Ectodermal cell (in vitro differentiated cells): ENCODE data around the gene NUP54.

ENCODE experiments used
- H3K27ac ChIP-seq: 2 replicates; pipeline ENCODE4 v1.7.0; 2013; ENCODE audit warnings: mild to moderate bottlenecking, low read depth, low read length; ENCODE audit not compliant: insufficient read depth, poor library complexity, severe bottlenecking
- H3K27me3 ChIP-seq: 2 replicates; pipeline ENCODE4 v1.7.0; 2013; ENCODE audit warnings: mild to moderate bottlenecking, low read length; ENCODE audit not compliant: insufficient read depth, control insufficient read depth, poor library complexity, severe bottlenecking
- H3K36me3 ChIP-seq: one replicate; pipeline ENCODE4 v1.7.0; 2013; ENCODE audit warnings: low read length; ENCODE audit not compliant: control insufficient read depth, insufficient read depth
- H3K4me1 ChIP-seq: one replicate; pipeline ENCODE4 v1.7.0; 2013; ENCODE audit warnings: low read length; ENCODE audit not compliant: control insufficient read depth, insufficient read depth
- H3K4me3 ChIP-seq: 2 replicates; pipeline ENCODE4 v1.7.0; 2013; ENCODE audit warnings: low read depth, low read length, control low read depth; ENCODE audit not compliant: insufficient read depth
- H3K9me3 ChIP-seq: 2 replicates; pipeline ENCODE4 v1.7.0; 2013; ENCODE audit warnings: mild to moderate bottlenecking, low read length, moderate library complexity; ENCODE audit not compliant: control insufficient read depth
- WGBS, 2 experiments: methylation state at CpG; one replicate each; pipeline ENCODE4 v1.1.7; 2013; ENCODE audit warnings: missing lambda C conversion rate in 2 of 2; 5-methylcytosine and 5-hydroxymethylcytosine counted together

The NUP54 gene

DNA sequence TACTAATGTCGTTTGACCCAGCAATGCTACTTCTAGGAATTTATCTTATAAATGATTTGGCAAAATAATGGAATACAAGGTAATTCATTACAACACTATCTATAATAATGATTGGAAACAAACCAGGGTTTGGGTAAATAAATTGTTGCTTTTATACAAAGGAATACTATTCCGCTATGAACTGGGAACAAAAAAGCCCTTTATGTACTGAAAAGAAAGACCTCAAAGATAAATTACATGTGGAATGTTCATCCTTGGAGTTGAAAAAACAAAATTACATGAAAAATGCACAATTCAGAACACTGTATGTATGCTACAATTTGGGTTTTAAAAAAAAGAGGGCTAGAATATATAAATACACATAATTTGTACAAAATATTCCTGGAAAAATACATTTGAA is 5.2 kb upstream of the NUP54 start:
- Histone ChIP-seq H3K27me3 (no peaks in the 10 kb centered on the region), H3K4me3 (no peak overlapping the region), H3K9me3 (no peaks in the 10 kb centered on the region), H3K27ac (no peak overlapping the region), H3K4me1 (peaks cover 7% of the 10 kb centered on the region), H3K36me3 (no peaks in the 10 kb centered on the region)
- 100% methylated on average over 1 of the region's 2 CpGs; no CpG with 5 or more reads in 1 of the 2 experiments for WGBS, 2 experiments

DNA sequence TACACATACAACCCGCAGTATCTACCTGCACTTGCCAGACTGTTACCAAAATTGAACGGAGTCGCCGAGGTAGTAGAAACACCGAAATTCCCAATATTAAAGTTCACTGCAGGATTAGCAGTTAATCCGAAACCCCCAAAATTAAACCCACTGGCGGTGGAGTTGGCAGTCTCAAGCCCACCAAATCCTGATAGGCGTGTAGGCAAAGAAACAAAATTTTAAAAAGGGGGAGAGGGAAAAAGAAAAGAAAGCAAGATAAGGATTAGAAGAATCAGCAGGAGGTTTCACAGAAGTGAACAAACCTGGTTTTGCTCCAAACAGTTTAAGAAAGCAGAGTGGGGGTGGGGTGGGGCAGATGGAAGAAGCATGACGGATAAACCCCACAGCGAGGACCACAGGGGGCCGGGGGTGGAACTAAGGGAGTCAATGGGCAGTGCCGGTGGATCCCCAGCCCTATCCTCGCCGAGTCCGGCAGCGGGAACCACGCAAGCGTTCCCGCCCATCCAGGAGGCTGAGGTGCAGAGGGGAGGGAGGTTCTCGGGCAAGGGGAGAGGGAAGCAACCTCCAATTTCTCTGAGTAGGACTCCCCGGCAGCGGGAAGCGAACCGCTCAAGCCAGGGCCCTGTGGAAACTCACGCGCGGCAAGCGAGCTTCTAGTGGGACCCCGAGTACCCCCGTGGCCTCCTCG is 599 bp downstream of the NUP54 start:
- peak overlapping the region; percentile 97 for H3K4me3 ChIP-seq
- peaks cover 7% of the 10 kb centered on the region for H3K36me3 ChIP-seq
- WGBS, 2 experiments: 0% methylated on average over 30 to 31 of the region's 31 CpGs
- H3K4me1 ChIP-seq: peaks cover 16% of the 10 kb centered on the region
- H3K9me3 ChIP-seq: no peaks in the 10 kb centered on the region
- peak overlapping the region; percentile 98 for H3K27ac ChIP-seq
- H3K27me3 ChIP-seq: no peaks in the 10 kb centered on the region

DNA sequence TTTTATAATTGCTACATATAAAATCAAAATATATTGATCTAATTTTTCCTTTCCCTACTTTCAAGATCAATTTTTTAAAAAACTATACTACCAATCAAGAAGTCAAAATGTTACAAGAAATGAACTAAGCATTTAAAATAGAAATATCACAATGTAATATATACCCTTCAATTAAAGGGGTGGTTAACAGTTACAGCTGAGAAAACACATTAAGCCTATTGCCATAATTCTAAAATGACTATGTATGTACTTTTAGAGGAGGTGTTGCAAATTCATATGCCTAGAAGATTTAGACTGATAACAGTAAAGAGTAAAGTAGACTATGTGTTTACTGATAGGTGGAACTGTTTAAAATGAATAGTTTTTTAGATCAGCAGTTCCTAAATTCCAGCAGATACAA is 3.7 kb downstream of the NUP54 start:
- Histone ChIP-seq H3K4me3 (no peak overlapping the region), H3K27me3 (no peaks in the 10 kb centered on the region), H3K27ac (no peak overlapping the region), H3K36me3 (peaks cover 16% of the 10 kb centered on the region), H3K9me3 (no peaks in the 10 kb centered on the region), H3K4me1 (peaks cover 13% of the 10 kb centered on the region)

DNA sequence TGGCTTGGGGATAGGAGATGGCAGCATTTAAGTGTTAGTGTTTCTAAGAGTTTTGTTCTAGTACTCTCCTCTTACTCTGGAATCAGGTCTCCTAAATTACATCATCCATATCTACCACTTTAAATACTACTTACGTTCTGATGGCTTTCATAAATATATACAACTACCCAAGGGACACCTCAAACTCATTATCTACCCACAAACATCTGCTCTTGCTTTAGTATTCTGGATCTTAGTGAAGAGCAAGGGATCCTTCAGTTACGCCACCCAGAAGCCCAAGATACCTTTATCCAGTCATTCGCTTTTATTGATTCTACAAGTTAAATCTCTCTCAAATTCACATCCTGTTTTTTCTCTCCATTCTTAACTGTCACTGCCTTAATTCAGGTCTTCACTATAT is 7.0 kb downstream of the NUP54 start:
- Histone ChIP-seq H3K4me1 (peaks cover 4% of the 10 kb centered on the region), H3K27ac (no peak overlapping the region), H3K9me3 (no peaks in the 10 kb centered on the region), H3K4me3 (no peak overlapping the region), H3K27me3 (no peaks in the 10 kb centered on the region), H3K36me3 (peaks cover 17% of the 10 kb centered on the region)
- WGBS, 2 experiments: 91 to 94% methylated on average over 3 of the region's 3 CpGs

DNA sequence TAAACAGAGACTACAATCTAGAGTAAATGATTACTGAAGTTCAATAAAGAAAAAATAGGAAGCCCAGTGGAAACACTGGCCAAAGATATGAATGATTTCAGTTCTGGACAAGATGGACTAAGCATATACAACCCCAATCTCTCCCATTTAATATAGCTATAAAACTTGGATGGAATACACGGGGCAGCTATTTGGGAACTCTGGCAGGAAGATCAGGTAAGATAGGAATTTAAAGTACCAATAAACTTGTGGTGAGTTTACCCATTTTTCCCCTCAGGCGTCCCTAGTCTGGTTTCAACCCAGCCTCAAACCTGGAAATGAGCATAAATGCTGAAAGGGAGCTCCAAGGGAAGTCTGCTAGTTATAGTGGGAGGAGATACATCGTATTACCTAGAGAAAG is 20.4 kb downstream of the NUP54 start:
- H3K4me1 ChIP-seq: no peaks in the 10 kb centered on the region
- H3K4me3 ChIP-seq: no peak overlapping the region
- 97 to 100% methylated on average over 3 of the region's 3 CpGs for WGBS, 2 experiments
- no peak overlapping the region for H3K27ac ChIP-seq
- H3K9me3 ChIP-seq: no peaks in the 10 kb centered on the region
- H3K36me3 ChIP-seq: peaks cover 9% of the 10 kb centered on the region
- H3K27me3 ChIP-seq: no peaks in the 10 kb centered on the region

DNA sequence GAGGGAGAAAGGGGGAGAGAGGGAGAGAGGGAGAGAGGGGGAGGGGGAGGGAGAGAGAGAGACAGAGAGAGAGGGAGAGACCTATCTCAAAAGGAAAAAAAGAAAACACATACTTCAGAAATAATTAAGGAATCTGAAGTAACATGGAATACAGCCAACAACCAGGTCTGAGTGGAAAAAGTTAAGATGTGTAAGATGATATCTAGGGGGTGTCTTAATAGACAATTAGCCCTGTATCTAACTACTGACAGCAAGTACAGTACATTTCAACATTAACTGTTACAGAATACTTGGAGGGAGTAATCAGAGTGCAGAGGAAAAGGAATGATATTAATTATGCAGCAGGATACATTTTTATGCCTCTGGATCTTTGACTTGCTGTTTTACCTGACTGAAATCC is 22.4 kb downstream of the NUP54 start:
- no peaks in the 10 kb centered on the region for H3K4me1 ChIP-seq
- no peaks in the 10 kb centered on the region for H3K9me3 ChIP-seq
- no peak overlapping the region for H3K4me3 ChIP-seq
- H3K36me3 ChIP-seq: peaks cover 9% of the 10 kb centered on the region
- H3K27ac ChIP-seq: no peak overlapping the region
- H3K27me3 ChIP-seq: no peaks in the 10 kb centered on the region

DNA sequence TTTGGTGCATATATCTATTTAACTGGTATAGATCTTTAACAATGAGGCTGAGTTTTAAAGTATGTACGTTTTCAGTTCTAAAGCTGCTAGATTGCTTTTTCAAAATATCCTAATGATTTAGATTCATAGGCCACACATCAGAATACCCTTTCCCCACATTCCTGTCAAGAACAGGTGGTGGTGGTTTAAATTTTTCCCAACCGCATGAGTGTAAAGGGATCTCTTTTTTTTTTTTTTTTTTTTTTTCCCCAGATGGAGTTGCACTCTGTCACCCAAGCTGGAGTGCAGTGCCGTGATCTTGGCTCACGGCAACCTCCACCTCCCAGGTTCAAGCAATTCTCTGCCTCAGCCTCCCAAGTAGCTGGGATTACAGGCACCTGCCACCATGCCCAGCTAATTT is 28.0 kb downstream of the NUP54 start:
- Histone ChIP-seq H3K9me3 (no peaks in the 10 kb centered on the region), H3K27me3 (no peaks in the 10 kb centered on the region), H3K27ac (no peak overlapping the region), H3K4me1 (no peaks in the 10 kb centered on the region), H3K36me3 (peaks cover 26% of the 10 kb centered on the region), H3K4me3 (no peak overlapping the region)
- 72 to 81% methylated on average over 2 to 4 of the region's 4 CpGs for whole genome bisulfite sequencing, 2 experiments

DNA sequence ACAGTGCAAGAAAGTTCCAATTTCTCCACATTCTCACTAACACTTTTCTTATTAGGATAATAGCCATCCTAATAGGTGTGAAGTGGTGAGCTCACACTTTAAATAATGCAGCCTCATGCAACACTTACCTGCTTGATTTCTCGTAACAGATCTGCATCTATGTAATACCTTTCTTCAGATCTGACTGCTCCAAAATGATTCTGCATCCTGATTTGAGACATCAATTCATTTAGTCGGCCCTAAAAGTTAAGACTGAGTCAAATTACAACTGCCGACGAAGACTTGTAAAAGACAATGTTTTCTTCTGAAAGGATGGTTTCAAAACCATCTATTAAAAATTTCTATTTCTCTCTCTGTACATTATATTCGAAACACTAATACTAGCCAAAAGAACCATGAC is 30.7 kb downstream of the NUP54 start:
- no peak overlapping the region for H3K27ac ChIP-seq
- WGBS, 2 experiments: 89 to 96% methylated on average over 4 to 5 of the region's 5 CpGs
- no peaks in the 10 kb centered on the region for H3K27me3 ChIP-seq
- H3K4me1 ChIP-seq: no peaks in the 10 kb centered on the region
- H3K36me3 ChIP-seq: peaks cover 32% of the 10 kb centered on the region
- no peak overlapping the region for H3K4me3 ChIP-seq
- H3K9me3 ChIP-seq: no peaks in the 10 kb centered on the region

DNA sequence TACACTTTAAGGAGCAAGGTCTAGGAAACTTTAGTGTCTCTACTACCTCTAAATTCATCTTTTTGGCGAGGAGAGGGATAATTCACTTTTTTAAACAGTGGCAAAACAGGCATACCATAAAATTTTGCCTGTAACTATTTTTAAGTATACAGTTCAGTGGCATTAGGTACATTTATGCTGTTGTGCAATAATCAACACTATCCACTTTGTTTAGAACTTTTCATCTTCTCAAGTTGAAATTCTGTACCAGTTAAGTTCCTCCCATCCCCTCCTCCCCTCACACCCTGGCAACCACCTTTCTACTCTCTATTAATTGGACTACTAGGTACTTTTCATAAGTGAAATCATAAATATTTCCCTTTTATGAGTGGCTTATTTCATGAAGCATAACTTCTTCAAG is 31.4 kb downstream of the NUP54 start:
- Histone ChIP-seq H3K4me1 (no peaks in the 10 kb centered on the region), H3K9me3 (no peaks in the 10 kb centered on the region), H3K4me3 (no peak overlapping the region), H3K27me3 (no peaks in the 10 kb centered on the region), H3K36me3 (peaks cover 32% of the 10 kb centered on the region), H3K27ac (no peak overlapping the region)
- WGBS, 2 experiments: 100% methylated on average over 1 of the region's 1 CpG

DNA sequence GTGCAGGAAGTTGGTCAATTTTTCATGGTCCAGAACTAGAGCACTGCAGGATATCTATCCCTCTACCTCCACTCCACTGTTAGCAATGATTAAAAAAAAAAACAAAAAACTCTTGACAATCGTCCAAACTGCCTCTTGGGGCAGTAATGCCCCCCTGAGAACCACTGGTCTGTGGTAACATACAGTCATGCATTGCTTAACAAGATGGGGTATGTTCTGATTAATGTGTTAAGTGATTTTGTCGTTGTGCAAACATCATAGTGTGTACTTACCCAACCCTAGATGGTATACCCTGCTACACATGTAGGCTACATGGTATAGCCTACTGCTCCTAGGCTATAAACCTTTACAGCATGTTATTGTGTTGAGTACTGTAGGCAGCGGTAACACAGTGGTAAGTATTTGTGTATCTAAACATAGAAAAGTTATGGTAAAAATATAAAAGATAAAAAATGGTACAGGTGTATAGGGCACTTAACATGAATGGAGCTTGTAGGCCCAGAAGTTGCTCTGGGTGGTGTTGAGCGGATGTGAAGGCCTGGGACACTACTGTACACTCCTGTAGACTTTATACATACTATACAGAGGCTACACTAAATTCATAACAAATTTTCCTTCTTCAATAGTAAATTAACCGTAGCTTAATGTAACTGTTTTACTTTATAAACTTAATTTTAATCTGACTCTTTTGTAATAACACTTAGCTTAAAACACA is 39.6 kb downstream of the NUP54 start:
- Histone ChIP-seq H3K27ac (no peak overlapping the region), H3K36me3 (peaks cover 6% of the 10 kb centered on the region), H3K4me1 (no peaks in the 10 kb centered on the region), H3K27me3 (no peaks in the 10 kb centered on the region), H3K4me3 (no peak overlapping the region), H3K9me3 (no peaks in the 10 kb centered on the region)
- WGBS, 2 experiments: 63 to 69% methylated on average over 4 of the region's 5 CpGs
